ENCODE data around the gene DDIT4L. TPM values are rescaled to one million over a fixed set of nuclear protein-coding genes. Genes with fewer than 3 reads are reported as not detected.
"Not testable (repeated sequence)": the region's sequence is repeated elsewhere in the genome, so short reads cannot be mapped to it uniquely, and the experiment has no call there.

Gene DDIT4L
- polyA plus RNA-seq, 1 of the 3 experiments (the other 2 are of a cell fraction): 2.1 TPM

DNA sequence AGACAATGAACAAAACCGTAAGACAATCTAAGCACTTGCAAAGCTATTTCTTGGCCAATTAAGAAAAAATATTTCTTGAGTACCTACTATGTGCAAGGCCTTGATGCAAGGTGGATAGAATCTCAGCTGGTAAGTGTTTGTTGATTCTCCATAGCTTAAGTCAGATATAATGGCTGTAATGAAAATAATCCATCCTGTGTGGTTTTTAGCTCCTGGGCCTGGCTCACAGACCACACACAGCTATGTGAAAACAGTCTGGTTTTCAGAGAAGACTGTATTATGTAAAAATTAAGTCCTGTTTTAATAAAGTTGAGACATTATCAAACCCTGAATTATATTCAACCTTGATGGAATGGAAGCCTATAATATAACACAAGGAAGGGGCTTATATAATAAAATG lies 7.8 kb upstream of the DDIT4L start:
- ChIA-PET CTCF (no interaction called here), POLR2A (no interaction called here)
- H3K4me1 ChIP-seq (ENCODE audit: control insufficient read depth in 1 of 2, insufficient read depth in 2 of 2, low read depth in 1 of 2, low read length in 1 of 2): no peaks in the 10 kb centered on the region
- H3K4me3 ChIP-seq (ENCODE audit: low read depth in 2 of 2, low read length in 1 of 2): no peak overlapping the region
- no peak overlapping the region for H3K27ac ChIP-seq (ENCODE audit: low read depth in 2 of 2, low read length in 1 of 2)
- no peaks in the 10 kb centered on the region for H3K36me3 ChIP-seq (replicated peaks in 1 of 2; ENCODE audit: control insufficient read depth in 1 of 2, insufficient read depth in 2 of 2, low read length in 1 of 2)
- no peaks in the 10 kb centered on the region for H3K79me2 ChIP-seq (ENCODE audit: insufficient read depth)
- no peaks in the 10 kb centered on the region for H3K27me3 ChIP-seq (ENCODE audit: insufficient read depth)
- WGBS (ENCODE audit: low lambda C conversion rate): 96% methylated on average over 1 of the region's 1 CpG
- H3K9me2 ChIP-seq: no peaks in the 10 kb centered on the region
- H4K20me1 ChIP-seq (ENCODE audit: insufficient read depth): no peaks in the 10 kb centered on the region
- no peaks in the 10 kb centered on the region for H3F3A ChIP-seq (replicated peaks; ENCODE audit: insufficient read depth)
- no peak for TF ChIP-seq MAX (IDR thresholded peaks at IDR 0.05; ENCODE audit: low read depth)
- TF ChIP-seq, protein P1, sequence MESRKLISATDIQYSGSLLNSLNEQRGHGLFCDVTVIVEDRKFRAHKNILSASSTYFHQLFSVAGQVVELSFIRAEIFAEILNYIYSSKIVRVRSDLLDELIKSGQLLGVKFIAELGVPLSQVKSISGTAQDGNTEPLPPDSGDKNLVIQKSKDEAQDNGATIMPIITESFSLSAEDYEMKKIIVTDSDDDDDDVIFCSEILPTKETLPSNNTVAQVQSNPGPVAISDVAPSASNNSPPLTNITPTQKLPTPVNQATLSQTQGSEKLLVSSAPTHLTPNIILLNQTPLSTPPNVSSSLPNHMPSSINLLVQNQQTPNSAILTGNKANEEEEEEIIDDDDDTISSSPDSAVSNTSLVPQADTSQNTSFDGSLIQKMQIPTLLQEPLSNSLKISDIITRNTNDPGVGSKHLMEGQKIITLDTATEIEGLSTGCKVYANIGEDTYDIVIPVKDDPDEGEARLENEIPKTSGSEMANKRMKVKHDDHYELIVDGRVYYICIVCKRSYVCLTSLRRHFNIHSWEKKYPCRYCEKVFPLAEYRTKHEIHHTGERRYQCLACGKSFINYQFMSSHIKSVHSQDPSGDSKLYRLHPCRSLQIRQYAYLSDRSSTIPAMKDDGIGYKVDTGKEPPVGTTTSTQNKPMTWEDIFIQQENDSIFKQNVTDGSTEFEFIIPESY (IDR thresholded peaks at IDR 0.05; ENCODE audit: borderline replicate concordance, low read depth): no peak
- TF ChIP-seq EP300 (IDR thresholded peaks at IDR 0.05; ENCODE audit: borderline replicate concordance in 1 of 2, low read depth in 1 of 2, low read length in 1 of 2): no peak
- TF ChIP-seq ELF1 (IDR thresholded peaks at IDR 0.05): no peak
- no peak for TF ChIP-seq GABPA (IDR thresholded peaks at IDR 0.05; ENCODE audit: low read depth)
- TF ChIP-seq IRF3 (IDR thresholded peaks at IDR 0.05; ENCODE audit: low read depth, low read length): no peak
- no peak for TF ChIP-seq SIN3A (IDR thresholded peaks at IDR 0.05; ENCODE audit: borderline replicate concordance, low read depth, low read length)
- no peak for TF ChIP-seq CHD2 (IDR thresholded peaks at IDR 0.05; ENCODE audit: low read length, partially characterized antibody)
- no peak for TF ChIP-seq JUND (IDR thresholded peaks at IDR 0.05)
- TF ChIP-seq, protein P2, sequence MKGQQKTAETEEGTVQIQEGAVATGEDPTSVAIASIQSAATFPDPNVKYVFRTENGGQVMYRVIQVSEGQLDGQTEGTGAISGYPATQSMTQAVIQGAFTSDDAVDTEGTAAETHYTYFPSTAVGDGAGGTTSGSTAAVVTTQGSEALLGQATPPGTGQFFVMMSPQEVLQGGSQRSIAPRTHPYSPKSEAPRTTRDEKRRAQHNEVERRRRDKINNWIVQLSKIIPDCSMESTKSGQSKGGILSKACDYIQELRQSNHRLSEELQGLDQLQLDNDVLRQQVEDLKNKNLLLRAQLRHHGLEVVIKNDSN (IDR thresholded peaks at IDR 0.05; ENCODE audit: borderline replicate concordance, low read depth): no peak
- TF ChIP-seq FOSL2 (IDR thresholded peaks at IDR 0.05; ENCODE audit: borderline replicate concordance, low read depth): no peak
- no peak for TF ChIP-seq YY1 (IDR thresholded peaks at IDR 0.05; ENCODE audit: low read depth)
- TF ChIP-seq TCF12 (IDR thresholded peaks at IDR 0.05): no peak
- TF ChIP-seq, protein P3, sequence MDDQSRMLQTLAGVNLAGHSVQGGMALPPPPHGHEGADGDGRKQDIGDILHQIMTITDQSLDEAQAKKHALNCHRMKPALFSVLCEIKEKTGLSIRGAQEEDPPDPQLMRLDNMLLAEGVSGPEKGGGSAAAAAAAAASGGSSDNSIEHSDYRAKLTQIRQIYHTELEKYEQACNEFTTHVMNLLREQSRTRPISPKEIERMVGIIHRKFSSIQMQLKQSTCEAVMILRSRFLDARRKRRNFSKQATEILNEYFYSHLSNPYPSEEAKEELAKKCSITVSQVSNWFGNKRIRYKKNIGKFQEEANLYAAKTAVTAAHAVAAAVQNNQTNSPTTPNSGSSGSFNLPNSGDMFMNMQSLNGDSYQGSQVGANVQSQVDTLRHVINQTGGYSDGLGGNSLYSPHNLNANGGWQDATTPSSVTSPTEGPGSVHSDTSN (IDR thresholded peaks at IDR 0.05): no peak
- TF ChIP-seq RXRA (IDR thresholded peaks at IDR 0.05; ENCODE audit: borderline replicate concordance, low read depth): no peak
- no peak for TF ChIP-seq SMC3 (IDR thresholded peaks at IDR 0.05; ENCODE audit: low read depth, low read length)
- no peaks in the 10 kb centered on the region for H3K9me3 ChIP-seq
- no peak overlapping the region for H3K9ac ChIP-seq
- H2AFZ ChIP-seq (ENCODE audit: low read depth): no peak overlapping the region
- H3K4me2 ChIP-seq: no peak overlapping the region
- DNase-seq: no peak

GRCh38 chr4:100196388-100197071 lies 6.3 kb upstream of the DDIT4L start:
- CTCF ChIA-PET; H3K36me3 ChIP-seq (replicated peaks in 1 of 2; ENCODE audit: control insufficient read depth in 1 of 2, insufficient read depth in 2 of 2, low read length in 1 of 2); H3K4me3 ChIP-seq (ENCODE audit: low read depth in 2 of 2, low read length in 1 of 2); H3K27ac ChIP-seq (ENCODE audit: low read depth in 2 of 2, low read length in 1 of 2); H3K4me2 ChIP-seq; H3F3A ChIP-seq (replicated peaks; ENCODE audit: insufficient read depth); H3K9me2 ChIP-seq; H2AFZ ChIP-seq (ENCODE audit: low read depth); H3K9me3 ChIP-seq; H3K79me2 ChIP-seq (ENCODE audit: insufficient read depth); H3K27me3 ChIP-seq (ENCODE audit: insufficient read depth); H3K4me1 ChIP-seq (ENCODE audit: control insufficient read depth in 1 of 2, insufficient read depth in 2 of 2, low read depth in 1 of 2, low read length in 1 of 2); POLR2A ChIA-PET; DNase-seq; H3K9ac ChIP-seq; H4K20me1 ChIP-seq (ENCODE audit: insufficient read depth): not testable (repeated sequence)
- WGBS (ENCODE audit: low lambda C conversion rate): 93% methylated on average over 26 of the region's 40 CpGs
